GM23248 (cell line): ENCODE results near the gene CST11.

ENCODE experiments used
- EZH2 ChIP-seq: fragments of 200-600 bp; sonication (generic); IDR thresholded peaks from 2 replicates; pipeline ENCODE4 v1.6.1; 2018; ENCODE audit warnings: antibody characterized with exemption, mild to moderate bottlenecking; ENCODE audit not compliant: insufficient read depth, poor library complexity, severe bottlenecking
- EZH2phosphoT487 ChIP-seq: fragments of 200-600 bp; sonication (generic); IDR thresholded peaks from 2 replicates; pipeline ENCODE4 v1.6.1; 2018; ENCODE audit warnings: antibody characterized with exemption, moderate library complexity, mild to moderate bottlenecking, low read depth; ENCODE audit not compliant: insufficient read depth

GRCh38 chr20:23412026-23412425, 40.6 kb downstream of the CST11 start:
- no peak for TF ChIP-seq EZH2
- no peak for TF ChIP-seq EZH2phosphoT487
